ENCODE data around the gene GAMT. TPM values are rescaled to one million over a fixed set of nuclear protein-coding genes. Genes with fewer than 3 reads are reported as not detected.

Gene GAMT
- total RNA-seq, 1 experiment from 2014 or later = 22.1 TPM

DNA sequence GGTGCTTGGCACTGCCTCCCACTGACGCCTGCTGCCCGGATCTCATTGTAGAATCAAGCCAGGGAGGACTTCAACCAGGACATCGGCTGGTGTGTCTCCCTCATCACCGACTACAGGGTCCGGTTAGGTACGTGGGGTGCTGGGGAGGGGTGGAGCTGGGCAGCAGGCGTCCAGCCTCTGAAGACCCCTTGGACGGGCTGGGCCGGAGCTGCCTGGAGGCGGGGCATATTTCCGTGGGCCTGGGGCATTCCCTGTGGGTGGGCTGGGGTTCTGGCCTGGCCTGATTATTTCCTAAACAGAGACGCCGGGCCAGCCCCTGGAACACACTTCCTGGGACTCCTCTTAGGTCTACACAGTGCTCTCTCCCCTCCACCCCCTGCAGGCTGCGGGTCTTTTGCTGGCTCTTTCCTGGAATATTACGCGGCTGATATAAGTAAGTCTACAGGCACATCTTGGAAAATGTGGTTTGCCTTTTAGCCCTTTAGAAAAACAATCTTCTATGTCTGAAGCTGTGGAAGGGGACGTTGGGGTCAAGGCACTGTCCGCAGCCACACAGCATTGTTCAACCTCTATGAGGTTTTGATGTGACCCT, 32.0 kb downstream of the GAMT start:
- Histone ChIP-seq H3K4me3 (no peak overlapping the region), H3K36me3 (peaks cover 8% of the 10 kb centered on the region), H3K9me3 (no peaks in the 10 kb centered on the region), H3K27me3 (no peaks in the 10 kb centered on the region)
- DNase-seq = no peak

DNA sequence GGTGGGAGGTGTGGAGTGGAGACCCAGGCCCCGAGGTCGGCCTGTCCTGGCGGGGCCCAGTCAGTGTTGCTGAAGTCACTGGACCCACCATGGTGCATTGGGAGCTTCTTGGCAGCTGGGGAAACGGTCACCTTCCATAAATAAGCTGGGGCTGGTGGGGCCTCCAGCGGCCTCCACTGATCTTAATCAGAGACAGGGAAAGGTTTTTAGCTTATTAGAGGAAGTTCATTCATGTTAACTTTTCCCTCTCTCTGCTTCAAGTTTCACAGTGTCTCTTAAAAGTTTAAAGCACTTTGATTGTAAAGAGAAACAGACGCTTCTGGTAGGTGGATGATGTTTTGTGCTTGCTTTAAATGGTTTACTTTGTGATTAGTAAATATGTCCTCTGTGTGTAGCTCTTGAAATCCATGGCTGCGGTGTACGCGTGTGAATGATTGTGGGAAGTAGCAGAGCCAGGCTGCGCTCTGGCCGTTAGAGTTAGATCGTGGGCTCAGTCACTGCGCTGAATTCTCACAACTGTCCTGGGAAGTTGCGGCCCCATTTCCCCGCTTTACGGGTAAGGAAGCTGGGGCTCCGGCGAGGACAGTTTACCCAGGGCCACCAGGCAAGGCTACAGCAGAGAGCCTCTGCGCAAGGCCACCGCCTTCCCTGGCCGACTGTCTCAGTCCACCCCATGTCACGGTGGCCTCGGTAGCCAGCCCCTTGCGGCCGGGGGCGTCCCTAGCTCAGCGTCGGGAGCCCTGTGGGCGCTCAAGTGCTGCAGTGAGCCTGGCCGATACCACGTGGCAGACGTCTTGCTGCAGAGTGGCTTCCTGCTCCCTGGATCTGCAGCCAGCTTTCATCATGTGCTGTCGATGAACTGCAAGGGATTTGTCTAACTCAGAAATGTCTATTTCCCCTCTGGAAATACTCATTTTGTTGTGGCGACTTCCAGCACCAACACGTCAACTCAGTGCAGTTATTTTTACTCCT, 34.2 kb downstream of the GAMT start:
- peaks cover 22% of the 10 kb centered on the region for H3K36me3 ChIP-seq
- no peaks in the 10 kb centered on the region for H3K27me3 ChIP-seq
- no peak for DNase-seq
- H3K4me3 ChIP-seq = no peak overlapping the region
- no peaks in the 10 kb centered on the region for H3K9me3 ChIP-seq

GRCh38 chr19:1366296-1366695, 35.0 kb downstream of the GAMT start:
- Histone ChIP-seq H3K9me3 (no peaks in the 10 kb centered on the region), H3K27me3 (no peaks in the 10 kb centered on the region), H3K36me3 (peaks cover 26% of the 10 kb centered on the region)

DNA sequence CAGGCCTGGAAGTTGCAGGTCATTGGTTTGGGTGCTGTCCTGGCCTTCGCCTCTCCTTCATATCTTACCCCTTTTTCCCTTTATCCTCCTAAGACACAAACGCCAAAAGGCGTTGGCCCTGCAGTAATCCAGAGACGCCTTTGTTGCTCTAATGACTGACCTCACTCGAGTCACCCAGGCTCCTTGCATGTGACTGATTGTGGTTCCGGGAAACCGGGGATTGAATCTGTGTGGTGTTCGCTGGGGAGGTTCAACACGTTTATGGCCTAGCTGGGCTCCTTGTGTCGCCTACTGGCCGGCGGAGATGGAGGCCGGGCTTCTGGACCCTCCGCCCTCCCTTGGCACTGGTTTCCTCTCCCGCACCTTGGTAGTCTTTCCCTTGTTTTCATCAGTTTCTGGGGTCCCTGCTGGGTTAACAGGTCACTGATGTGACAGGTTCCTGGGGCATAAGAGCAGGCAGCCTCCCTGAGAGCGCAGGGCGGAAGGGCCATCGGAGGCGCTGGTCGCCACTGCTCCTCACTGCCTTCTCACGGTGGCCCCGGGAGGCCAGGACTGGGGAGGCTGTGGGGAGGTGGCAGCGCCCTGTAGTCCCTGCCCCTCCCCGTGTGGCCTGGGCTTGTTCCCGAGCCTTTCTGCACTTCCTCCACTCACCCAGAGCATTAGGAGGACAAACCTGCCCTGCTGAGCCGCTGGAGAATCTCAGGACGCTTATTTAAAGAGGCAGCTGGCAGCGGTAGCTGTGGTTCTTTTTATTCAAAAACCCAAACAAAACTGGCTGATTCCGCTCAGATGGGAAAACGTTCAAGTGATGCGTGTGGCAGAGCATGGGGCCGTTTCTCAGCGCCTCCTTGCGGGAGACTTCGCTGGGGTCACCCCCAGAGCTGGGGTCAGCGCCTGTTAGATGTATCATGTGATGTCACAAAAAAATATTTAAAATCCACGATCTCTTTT, 35.7 kb downstream of the GAMT start:
- Histone ChIP-seq H3K36me3 (peaks cover 26% of the 10 kb centered on the region), H3K9me3 (no peaks in the 10 kb centered on the region), H3K27me3 (no peaks in the 10 kb centered on the region), H3K4me3 (no peak overlapping the region)
- no peak for DNase-seq

More at GRCh38 chr19:1366296-1366695, 35.0 kb downstream of the GAMT start:
- no peak for DNase-seq
- no peak overlapping the region for H3K4me3 ChIP-seq

DNA sequence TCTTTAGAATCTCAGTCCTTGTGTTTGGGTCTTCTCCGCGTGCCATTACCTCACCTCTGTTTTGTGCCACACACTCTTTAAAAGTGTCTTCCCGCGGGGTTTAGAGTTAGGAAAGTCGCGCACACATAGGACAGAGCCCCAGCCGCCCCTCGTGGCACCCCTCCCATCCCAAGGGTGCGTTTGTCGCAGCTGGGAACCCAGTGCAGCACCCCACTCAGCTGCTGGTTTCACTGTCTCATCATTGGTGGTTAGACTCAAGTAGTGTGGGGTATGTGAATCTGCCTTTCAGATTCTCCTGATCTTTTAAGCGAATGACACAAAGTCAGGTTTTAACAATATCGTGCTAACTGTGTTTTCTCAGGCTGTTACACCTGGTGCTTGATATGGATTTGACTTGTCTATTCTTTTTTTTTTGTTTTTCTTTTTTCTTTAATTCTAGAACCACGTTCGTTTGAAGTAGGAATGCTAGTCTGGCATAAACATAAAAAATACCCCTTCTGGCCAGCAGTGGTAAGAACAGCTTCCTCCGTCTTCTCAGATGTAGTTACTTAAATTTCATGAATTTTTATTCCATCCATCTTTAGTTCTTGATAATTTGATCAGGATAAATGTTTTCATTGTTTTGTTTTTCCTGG, 37.2 kb downstream of the GAMT start:
- H3K4me3 ChIP-seq = no peak overlapping the region
- H3K27me3 ChIP-seq = no peaks in the 10 kb centered on the region
- peaks cover 36% of the 10 kb centered on the region for H3K36me3 ChIP-seq
- no peak for DNase-seq
- no peaks in the 10 kb centered on the region for H3K9me3 ChIP-seq

DNA sequence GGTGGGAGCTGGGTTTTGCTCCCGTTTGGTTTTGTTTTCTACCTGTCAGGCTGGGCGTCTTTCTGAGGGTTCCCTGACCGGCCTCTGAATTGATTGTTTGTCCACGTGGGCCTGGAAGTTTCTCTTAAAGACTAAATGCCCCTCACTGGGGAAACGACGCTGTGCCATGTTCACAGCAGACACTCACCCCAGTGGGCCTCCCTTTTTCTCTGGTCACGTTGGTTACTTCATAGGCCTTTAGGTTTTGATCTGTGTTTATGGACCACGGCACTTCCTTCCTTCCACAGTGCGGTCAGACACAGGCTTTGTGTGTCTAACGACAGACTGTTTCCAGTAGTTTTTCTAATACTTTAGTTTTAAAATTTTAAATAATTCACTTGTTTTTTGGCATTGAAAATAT, 37.7 kb downstream of the GAMT start:
- no peak for DNase-seq
- no peak overlapping the region for H3K4me3 ChIP-seq
- peaks cover 36% of the 10 kb centered on the region for H3K36me3 ChIP-seq
- no peaks in the 10 kb centered on the region for H3K9me3 ChIP-seq
- no peaks in the 10 kb centered on the region for H3K27me3 ChIP-seq

- Histone ChIP-seq H3K27me3 (no peaks in the 10 kb centered on the region), H3K36me3 (peaks cover 39% of the 10 kb centered on the region), H3K9me3 (no peaks in the 10 kb centered on the region), H3K4me3 (no peak overlapping the region)
- no peak for DNase-seq
Observed at GRCh38 chr19:1362387-1363257, 38.7 kb downstream of the GAMT start.

DNA sequence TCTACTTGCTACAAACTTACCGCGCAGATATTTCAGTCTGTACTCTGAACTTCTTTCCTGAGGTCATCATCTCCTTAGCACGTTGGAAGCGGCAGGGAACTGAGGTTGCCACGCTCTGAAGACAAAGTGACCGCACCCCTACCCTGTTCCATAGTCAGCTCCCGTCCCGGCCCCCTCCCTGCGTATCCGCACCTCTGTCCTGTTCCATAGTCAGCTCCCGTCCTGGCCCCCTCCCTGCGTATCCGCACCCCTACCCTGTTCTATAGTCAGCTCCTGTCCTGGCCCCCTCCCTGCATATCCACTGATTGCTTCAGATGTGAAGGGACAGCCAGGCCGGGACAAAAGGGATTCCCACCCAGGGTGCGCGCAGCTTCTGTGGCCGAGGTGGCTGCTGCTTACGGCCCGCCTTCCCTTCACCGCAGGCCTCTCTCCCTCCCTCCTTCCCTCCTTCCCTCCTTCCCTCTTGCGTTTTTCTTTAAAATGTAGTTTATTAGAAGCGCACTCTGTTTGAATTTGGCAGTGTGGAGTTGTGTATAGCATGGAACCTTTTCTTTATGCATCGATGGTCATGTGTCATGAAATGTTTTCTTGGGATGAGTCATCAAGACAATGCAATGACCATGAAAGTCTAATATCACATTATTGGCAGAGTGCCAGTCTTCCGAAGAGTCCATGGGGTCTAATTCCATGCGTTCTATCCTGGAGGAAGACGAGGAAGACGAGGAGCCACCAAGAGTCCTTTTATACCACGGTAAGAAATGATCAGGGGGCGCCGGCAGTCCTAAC, 39.5 kb downstream of the GAMT start:
- DNase-seq = no peak
- Histone ChIP-seq H3K4me3 (peak overlapping the region; percentile 36), H3K9me3 (no peaks in the 10 kb centered on the region), H3K27me3 (no peaks in the 10 kb centered on the region), H3K36me3 (peaks cover 42% of the 10 kb centered on the region)

GRCh38 chr19:1360818-1361461, 40.4 kb downstream of the GAMT start:
- Histone ChIP-seq H3K4me3 (peak overlapping the region; percentile 36), H3K27me3 (no peaks in the 10 kb centered on the region), H3K9me3 (no peaks in the 10 kb centered on the region), H3K36me3 (peaks cover 43% of the 10 kb centered on the region)
- peak; percentile 96 for DNase-seq

DNA sequence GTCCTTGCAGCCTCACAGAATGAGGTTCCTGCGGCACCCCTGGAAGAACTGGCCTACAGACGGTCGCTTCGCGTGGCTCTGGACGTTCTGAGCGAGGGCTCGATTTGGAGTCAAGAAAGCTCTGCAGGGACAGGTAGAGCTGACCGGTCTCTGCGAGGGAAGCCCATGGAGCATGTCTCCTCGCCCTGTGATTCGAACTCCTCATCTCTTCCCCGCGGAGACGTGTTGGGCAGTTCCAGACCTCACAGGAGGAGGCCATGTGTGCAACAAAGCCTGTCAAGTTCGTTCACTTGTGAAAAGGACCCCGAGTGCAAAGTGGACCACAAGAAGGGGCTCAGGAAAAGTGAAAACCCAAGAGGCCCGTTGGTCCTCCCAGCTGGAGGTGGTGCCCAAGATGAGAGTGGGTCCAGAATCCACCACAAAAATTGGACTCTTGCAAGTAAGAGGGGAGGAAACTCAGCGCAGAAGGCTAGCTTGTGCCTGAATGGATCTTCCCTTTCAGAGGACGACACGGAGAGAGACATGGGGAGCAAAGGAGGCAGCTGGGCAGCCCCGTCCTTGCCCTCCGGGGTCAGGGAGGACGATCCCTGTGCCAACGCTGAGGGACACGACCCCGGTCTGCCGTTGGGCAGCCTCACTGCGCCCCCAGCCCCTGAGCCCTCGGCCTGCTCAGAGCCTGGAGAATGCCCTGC, 41.1 kb downstream of the GAMT start:
- H3K4me3 ChIP-seq = no peak overlapping the region
- DNase-seq = no peak
- H3K9me3 ChIP-seq = no peaks in the 10 kb centered on the region
- H3K36me3 ChIP-seq = peaks cover 43% of the 10 kb centered on the region
- H3K27me3 ChIP-seq = no peaks in the 10 kb centered on the region

DNA sequence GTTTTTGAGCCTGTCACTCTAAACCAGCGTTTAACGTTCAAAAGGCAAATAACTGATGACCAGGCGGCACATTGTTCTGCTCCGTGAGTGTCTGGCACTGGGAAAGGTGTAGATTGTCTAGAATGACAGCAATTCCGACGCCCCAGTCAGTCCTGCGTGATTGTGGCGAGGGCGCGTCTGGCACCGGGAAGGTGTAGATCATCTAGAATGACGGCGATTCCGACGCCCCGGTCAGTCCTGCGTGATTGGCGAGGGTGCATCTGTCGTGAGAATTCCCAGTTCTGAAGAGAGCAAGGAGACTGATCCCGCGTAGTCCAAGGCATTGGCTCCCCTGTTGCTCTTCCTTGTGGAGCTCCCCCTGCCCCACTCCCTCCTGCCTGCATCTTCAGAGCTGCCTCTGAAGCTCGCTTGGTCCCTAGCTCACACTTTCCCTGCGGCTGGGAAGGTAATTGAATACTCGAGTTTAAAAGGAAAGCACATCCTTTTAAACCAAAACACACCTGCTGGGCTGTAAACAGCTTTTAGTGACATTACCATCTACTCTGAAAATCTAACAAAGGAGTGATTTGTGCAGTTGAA, 43.7 kb downstream of the GAMT start:
- Histone ChIP-seq H3K9me3 (no peaks in the 10 kb centered on the region), H3K4me3 (no peak overlapping the region), H3K36me3 (peaks cover 25% of the 10 kb centered on the region), H3K27me3 (no peaks in the 10 kb centered on the region)
- no peak for DNase-seq

- H3K9me3 ChIP-seq = no peaks in the 10 kb centered on the region
- H3K36me3 ChIP-seq = peaks cover 17% of the 10 kb centered on the region
- H3K4me3 ChIP-seq = no peak overlapping the region
- H3K27me3 ChIP-seq = no peaks in the 10 kb centered on the region
- DNase-seq = no peak
Observed at GRCh38 chr19:1356508-1356865, 44.9 kb downstream of the GAMT start.

- Histone ChIP-seq H3K36me3 (peaks cover 17% of the 10 kb centered on the region), H3K9me3 (no peaks in the 10 kb centered on the region), H3K27me3 (no peaks in the 10 kb centered on the region), H3K4me3 (peak overlapping the region; percentile 59)
- DNase-seq = no peak
Observed at GRCh38 chr19:1355568-1356507, 45.5 kb downstream of the GAMT start.
